Measurements from ENCODE around the gene PRAC2. TPM values are rescaled to one million over a fixed set of nuclear protein-coding genes. Genes with fewer than 3 reads are reported as not detected.

Gene PRAC2
- total RNA-seq, 1 donor from 2014 or later = not detected

GRCh38 chr17:48731355-48731754, 8.4 kb downstream of the PRAC2 start:
- peaks cover 4% of the 10 kb centered on the region for H3K4me1 Mint-ChIP-seq (ENCODE audit: low read depth, unreplicated experiment)
- H3K9me3 Mint-ChIP-seq (ENCODE audit: unreplicated experiment) = peaks cover 2% of the 10 kb centered on the region

GRCh38 chr17:48732688-48733629, 10.0 kb downstream of the PRAC2 start:
- H3K4me1 Mint-ChIP-seq (ENCODE audit: low read depth, unreplicated experiment) = peaks cover 4% of the 10 kb centered on the region
- no peaks in the 10 kb centered on the region for H3K36me3 Mint-ChIP-seq (ENCODE audit: unreplicated experiment)
- DNase-seq = peak; percentile 52
- no peak overlapping the region for H3K27ac Mint-ChIP-seq (ENCODE audit: unreplicated experiment)
- peaks cover 3% of the 10 kb centered on the region for H3K9me3 Mint-ChIP-seq (ENCODE audit: unreplicated experiment)
- peak overlapping the region; percentile 11 for H3K4me3 Mint-ChIP-seq (ENCODE audit: unreplicated experiment)
- no peak for TF ChIP-seq CTCF (IDR thresholded peaks at IDR 0.05; ENCODE audit: partially characterized antibody, unreplicated experiment)
- H3K27me3 Mint-ChIP-seq (ENCODE audit: unreplicated experiment) = peaks cover 44% of the 10 kb centered on the region

More at GRCh38 chr17:48731355-48731754, 8.4 kb downstream of the PRAC2 start:
- TF ChIP-seq CTCF (IDR thresholded peaks at IDR 0.05; ENCODE audit: partially characterized antibody, unreplicated experiment) = no peak
- H3K36me3 Mint-ChIP-seq (ENCODE audit: unreplicated experiment) = peaks cover 3% of the 10 kb centered on the region
- DNase-seq = no peak
- peaks cover 52% of the 10 kb centered on the region for H3K27me3 Mint-ChIP-seq (ENCODE audit: unreplicated experiment)
- H3K27ac Mint-ChIP-seq (ENCODE audit: unreplicated experiment) = no peak overlapping the region
- no peak overlapping the region for H3K4me3 Mint-ChIP-seq (ENCODE audit: unreplicated experiment)

- H3K27ac Mint-ChIP-seq (ENCODE audit: unreplicated experiment) = no peak overlapping the region
- no peaks in the 10 kb centered on the region for H3K36me3 Mint-ChIP-seq (ENCODE audit: unreplicated experiment)
- peaks cover 3% of the 10 kb centered on the region for H3K9me3 Mint-ChIP-seq (ENCODE audit: unreplicated experiment)
- DNase-seq = no peak
- H3K4me1 Mint-ChIP-seq (ENCODE audit: low read depth, unreplicated experiment) = peaks cover 3% of the 10 kb centered on the region
- H3K4me3 Mint-ChIP-seq (ENCODE audit: unreplicated experiment) = peak overlapping the region; percentile 11
- H3K27me3 Mint-ChIP-seq (ENCODE audit: unreplicated experiment) = peaks cover 46% of the 10 kb centered on the region
- TF ChIP-seq CTCF (IDR thresholded peaks at IDR 0.05; ENCODE audit: partially characterized antibody, unreplicated experiment) = no peak
These were observed 10.8 kb downstream of the PRAC2 start for GRCh38 chr17:48733632-48734328.

GRCh38 chr17:48734333-48735061, 11.5 kb downstream of the PRAC2 start:
- DNase-seq = no peak
- peaks cover 47% of the 10 kb centered on the region for H3K27me3 Mint-ChIP-seq (ENCODE audit: unreplicated experiment)
- no peak for TF ChIP-seq CTCF (IDR thresholded peaks at IDR 0.05; ENCODE audit: partially characterized antibody, unreplicated experiment)
- no peaks in the 10 kb centered on the region for H3K36me3 Mint-ChIP-seq (ENCODE audit: unreplicated experiment)
- H3K4me1 Mint-ChIP-seq (ENCODE audit: low read depth, unreplicated experiment) = peaks cover under 1% of the 10 kb centered on the region
- no peak overlapping the region for H3K4me3 Mint-ChIP-seq (ENCODE audit: unreplicated experiment)
- no peak overlapping the region for H3K27ac Mint-ChIP-seq (ENCODE audit: unreplicated experiment)
- H3K9me3 Mint-ChIP-seq (ENCODE audit: unreplicated experiment) = peaks cover 3% of the 10 kb centered on the region
